Measurements from ENCODE around the gene MTA1.

DNA sequence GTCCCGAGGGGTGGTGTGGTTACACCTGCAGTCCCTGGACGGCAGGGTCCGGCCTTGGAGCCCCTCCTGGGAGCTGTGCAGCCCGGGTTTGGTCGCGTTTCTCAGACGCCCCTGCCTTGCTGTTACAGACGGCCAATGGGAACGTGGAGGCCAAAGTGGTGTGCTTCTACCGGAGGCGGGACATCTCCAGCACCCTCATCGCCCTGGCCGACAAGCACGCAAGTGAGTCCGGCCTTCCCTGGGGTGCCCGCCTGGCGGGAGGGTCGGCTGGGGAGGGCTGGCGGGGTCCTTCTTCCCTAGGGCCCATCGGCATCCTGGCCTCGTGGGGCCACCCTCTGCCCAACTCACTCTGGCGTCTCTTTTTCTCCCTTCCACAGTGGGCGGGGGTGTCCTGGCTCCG is 25.7 kb downstream of the MTA1 start:
- TF ChIP-seq, protein P1, sequence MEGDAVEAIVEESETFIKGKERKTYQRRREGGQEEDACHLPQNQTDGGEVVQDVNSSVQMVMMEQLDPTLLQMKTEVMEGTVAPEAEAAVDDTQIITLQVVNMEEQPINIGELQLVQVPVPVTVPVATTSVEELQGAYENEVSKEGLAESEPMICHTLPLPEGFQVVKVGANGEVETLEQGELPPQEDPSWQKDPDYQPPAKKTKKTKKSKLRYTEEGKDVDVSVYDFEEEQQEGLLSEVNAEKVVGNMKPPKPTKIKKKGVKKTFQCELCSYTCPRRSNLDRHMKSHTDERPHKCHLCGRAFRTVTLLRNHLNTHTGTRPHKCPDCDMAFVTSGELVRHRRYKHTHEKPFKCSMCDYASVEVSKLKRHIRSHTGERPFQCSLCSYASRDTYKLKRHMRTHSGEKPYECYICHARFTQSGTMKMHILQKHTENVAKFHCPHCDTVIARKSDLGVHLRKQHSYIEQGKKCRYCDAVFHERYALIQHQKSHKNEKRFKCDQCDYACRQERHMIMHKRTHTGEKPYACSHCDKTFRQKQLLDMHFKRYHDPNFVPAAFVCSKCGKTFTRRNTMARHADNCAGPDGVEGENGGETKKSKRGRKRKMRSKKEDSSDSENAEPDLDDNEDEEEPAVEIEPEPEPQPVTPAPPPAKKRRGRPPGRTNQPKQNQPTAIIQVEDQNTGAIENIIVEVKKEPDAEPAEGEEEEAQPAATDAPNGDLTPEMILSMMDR (IDR thresholded peaks at IDR 0.05) = no peak
- TF ChIP-seq POLR2A (IDR thresholded peaks at IDR 0.05) = no peak

Data from uterus (tissue), 2 donors.